ENCODE results near the gene KRTAP5-11.
"Not testable (repeated sequence)": the region's sequence is repeated elsewhere in the genome, so short reads cannot be mapped to it uniquely, and the experiment has no call there.

KRTAP5-11 gene

GRCh38 chr11:71581826-71582225, 849 bp downstream of the KRTAP5-11 start:
- DNase-seq (ENCODE audit: low read depth in 2 of 2): no peak

GRCh38 chr11:71580057-71581003, 2.3 kb downstream of the KRTAP5-11 start:
- no peak for DNase-seq (ENCODE audit: low read depth in 2 of 2)

GRCh38 chr11:71579513-71579912, 3.2 kb downstream of the KRTAP5-11 start:
- DNase-seq (ENCODE audit: low read depth in 2 of 2): not testable (repeated sequence)

DNA sequence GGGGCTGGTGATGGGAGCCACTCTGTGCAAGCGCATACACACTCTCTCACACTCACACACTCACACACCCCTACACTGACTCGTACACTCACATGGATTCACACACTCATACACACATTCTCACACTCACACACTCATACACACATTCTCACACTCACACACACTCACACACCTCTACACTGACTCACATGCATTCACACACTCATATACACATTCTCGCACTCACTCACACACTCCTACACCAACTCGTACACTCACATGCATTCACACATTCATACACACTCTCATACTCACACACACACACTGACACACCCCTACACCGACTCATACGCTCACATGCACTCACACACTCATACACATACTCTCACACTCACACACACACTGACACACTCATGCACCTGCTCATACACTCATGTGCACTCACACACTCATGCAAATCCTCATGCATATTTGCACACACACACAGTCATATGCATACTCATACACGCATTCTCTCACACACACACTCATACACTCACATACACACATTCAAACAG, 5.1 kb downstream of the KRTAP5-11 start:
- DNase-seq (ENCODE audit: low read depth in 2 of 2): no peak

DNA sequence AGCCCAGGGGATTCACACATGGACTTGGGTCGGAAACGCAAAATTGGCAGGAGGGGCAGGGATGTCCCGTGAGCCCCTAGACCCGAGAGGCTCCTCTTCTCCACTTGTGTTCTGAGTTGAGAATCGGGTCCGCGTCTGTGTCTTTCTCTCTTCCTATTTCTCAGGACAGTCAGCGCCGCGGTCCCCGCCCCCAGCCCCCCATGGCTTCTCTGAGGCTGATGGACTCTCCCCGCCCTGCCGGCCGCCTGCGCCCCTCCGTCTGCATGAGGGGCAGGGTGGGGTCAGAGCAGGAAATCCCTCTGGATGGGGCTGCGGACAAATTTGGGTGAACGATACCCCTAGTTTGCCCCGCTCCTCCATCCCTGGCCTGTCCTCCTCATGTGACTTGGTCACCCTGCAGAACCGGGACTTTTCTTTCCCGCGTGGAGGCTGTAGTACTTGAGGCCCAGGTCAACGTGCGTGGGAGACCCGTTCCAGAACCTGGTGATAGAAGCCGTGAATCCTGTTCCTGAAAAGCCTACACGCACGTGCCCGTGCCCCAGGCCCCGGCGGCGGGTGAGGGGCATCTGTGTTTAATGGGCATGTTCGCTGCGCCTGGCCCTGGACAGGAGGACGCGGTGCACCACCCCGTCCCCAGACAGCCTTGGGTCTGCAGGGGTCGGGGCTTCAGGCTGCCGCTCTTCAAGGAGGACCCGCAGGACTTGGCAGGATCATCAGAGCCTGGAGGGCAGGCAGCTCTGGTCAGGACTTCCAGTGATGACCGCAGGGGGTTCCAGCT, 5.8 kb downstream of the KRTAP5-11 start:
- DNase-seq (ENCODE audit: low read depth in 2 of 2): not testable (repeated sequence)

DNA sequence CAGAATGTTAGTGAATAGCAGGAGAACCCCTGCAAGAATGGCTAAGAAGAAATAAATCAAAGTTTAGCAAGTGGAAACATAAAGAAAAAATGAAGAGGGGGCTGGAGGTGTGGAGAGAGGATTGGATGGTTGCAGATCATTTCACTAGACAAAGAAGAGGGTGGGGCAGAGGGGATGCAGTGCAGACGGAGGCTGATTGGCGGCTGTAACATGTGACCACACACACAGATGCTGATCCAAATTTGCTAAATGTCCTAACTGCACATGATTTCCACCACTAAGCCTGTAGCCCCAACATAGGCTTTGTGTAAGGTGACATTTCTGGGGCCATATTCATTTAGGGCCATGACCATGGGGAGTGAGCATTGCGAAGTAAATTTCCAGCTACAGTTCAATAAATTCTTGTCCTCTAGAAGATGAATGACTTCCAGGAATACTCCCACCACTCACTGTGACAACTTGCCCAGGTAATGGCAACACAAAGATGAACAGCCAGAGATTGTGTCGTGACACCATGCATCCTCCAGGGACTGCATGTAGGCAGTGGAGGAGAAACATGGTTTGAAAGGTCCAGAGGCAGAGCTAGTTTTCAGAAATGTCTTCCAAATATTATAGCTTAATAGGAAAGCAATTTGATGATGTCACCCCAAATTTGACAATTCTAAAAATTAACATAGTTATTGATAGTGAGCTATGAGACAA, 6.8 kb downstream of the KRTAP5-11 start:
- DNase-seq (ENCODE audit: low read depth in 2 of 2): no peak

GRCh38 chr11:71574418-71574817, 8.3 kb downstream of the KRTAP5-11 start:
- DNase-seq (ENCODE audit: low read depth in 2 of 2): no peak

DNA sequence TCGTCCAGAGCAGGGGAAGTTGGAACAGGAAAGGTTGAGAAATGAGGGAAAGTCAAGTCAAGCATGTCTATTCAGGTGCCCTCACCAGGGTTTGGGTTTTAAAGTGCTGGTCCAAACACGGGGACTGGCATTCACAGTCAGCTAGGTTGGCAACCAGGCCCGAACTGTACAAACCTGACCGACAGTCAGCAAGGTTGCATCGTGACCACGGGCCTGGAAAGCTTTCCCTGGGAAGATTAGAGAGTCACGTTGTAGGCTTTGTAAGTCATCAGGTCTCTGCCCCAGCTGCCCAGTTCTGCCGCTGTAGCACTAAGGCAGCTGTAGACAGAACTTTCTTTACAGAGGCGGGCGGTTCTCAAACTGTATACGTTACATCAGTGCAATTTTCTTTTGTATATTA, 9.9 kb downstream of the KRTAP5-11 start:
- no peak for DNase-seq (ENCODE audit: low read depth in 2 of 2)

- not testable (repeated sequence) for DNase-seq (ENCODE audit: low read depth in 2 of 2)
Observed at GRCh38 chr11:71571101-71571850, 11.4 kb downstream of the KRTAP5-11 start.

DNA sequence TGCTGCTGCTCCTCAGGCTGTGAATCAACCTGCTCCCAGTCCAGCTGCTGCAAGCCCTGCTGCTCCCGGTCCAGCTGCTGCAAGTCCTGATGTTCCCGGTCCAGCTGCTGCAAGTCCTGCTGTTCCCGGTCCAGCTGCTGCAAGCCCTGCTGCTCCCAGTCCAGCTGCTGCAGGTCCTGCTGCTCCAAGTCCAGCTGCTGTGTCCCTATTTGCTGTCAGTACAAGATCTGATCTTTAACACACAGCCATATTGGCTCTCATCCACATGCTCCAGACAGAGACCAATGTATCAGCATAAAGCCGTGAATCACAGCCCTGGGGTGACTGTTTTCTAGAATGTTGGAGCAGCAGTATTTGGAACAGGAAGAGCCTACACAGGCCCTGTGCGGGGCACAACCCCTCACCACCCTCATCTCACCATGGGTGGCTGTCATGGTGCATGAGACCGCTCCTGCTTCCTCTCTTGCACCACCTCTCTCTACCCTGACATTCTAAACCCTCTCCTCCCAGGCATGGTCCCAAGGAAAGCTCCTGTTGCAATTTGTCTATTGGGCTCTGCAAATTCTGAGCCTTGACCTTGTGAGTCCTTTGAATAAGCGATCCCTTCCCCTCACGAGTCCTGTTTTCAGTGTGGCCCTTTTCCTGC, 13.8 kb downstream of the KRTAP5-11 start:
- DNase-seq (ENCODE audit: low read depth in 2 of 2): no peak

GRCh38 chr11:71567633-71568032, 15.0 kb downstream of the KRTAP5-11 start:
- not testable (repeated sequence) for DNase-seq (ENCODE audit: low read depth in 2 of 2)

DNA sequence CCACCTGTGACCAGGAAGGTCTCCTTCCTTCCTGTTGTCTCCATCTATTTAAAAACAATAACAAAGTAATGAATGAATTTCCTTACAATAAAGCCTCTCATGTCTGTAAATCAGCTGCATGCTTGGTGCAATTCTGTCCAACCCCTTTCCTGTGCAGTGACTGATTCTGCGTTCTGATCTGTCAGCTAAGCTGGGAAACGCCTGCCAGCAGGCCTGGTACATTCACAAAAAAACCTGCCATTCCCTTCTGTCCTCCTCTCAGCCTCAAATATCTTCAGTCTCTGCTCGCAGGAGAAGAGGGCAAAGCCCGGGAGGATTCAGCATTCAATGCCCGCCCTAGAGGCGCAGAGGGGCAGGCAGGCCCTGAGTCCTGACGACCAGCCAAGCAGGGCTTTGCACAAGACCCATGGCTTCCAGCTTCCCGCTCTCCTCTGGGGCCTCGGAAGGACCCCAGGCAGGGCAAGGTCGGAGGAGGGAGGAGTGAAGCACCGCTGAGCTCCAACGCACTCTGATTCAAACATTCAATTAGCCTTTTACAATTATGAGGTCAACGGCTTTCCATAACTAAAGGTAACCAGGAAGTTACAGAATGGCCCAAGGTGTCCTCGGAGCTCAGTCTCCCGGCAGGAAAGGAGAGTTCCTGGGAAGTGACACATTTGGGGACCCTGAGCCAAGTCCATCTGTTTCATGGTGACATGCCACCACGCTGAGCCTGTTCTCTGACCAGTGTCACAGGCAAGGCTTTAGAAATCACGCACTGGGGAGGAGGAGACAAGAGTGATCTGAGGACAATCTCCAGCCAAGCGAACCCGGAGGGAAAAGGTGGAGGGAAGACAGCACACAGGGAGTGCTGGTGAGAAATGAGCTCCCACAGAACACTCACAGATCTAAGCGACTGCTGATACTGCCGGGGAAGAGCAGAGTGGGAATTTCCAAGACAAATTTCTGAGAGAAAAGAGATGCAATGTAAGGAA, 15.8 kb downstream of the KRTAP5-11 start:
- DNase-seq (ENCODE audit: low read depth in 2 of 2): not testable (repeated sequence)

DNA sequence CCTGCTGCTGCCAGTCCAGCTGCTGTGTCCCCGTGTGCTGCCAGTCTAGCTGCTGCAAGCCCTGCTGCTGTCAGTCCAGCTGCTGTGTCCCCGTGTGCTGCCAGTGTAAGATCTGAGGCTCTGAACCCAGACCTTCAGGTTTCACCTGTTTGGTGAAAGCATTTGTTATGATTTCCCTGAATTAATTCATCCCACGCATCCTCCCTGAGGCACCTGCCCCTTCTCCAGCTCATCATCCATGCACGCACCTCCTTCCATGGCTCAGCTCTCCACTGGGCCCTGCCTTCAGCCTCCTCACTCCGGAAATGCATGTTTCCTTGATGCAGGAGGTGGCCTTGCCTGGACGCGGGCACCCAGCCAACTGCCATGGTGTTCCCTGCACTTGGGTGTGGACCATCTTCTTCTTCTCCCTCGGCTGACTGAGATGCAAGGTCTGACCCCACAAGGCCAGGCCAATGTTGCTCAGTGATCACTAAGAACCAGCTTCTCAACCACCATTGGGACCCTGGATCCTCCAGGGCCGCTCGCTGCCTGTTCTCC, 16.5 kb downstream of the KRTAP5-11 start:
- DNase-seq (ENCODE audit: low read depth in 2 of 2): no peak

GRCh38 chr11:71565263-71565662, 17.4 kb downstream of the KRTAP5-11 start, which contains the start of gene KRTAP5-10:
Gene KRTAP5-10, plus strand, starts transcription at chr11:71565563. Its CDS starts 25 bp downstream, at chr11:71565588.
- no peak for DNase-seq (ENCODE audit: low read depth in 2 of 2)

DNA sequence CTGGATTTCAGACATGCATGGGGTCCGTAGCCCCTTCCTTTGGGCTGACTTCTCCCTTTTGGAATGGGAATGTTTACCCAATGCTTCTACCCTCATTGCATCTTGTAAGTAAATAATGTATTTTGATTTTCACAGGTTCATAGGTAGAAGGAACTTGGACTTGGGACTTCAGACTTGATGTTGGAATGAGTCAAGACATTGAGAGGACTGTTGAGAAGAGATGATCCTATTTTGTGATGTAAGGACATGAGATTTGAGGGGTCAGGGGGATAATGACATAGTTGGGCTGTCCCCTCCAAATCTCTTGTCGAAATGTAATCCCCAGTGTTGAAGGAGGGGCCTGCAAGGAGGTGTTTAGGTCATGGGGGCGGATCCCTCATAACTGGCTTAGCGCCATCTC, 18.2 kb downstream of the KRTAP5-11 start:
- no peak for DNase-seq (ENCODE audit: low read depth in 2 of 2)

- DNase-seq (ENCODE audit: low read depth in 2 of 2): no peak
Observed at GRCh38 chr11:71563406-71563805, 19.3 kb downstream of the KRTAP5-11 start.

DNA sequence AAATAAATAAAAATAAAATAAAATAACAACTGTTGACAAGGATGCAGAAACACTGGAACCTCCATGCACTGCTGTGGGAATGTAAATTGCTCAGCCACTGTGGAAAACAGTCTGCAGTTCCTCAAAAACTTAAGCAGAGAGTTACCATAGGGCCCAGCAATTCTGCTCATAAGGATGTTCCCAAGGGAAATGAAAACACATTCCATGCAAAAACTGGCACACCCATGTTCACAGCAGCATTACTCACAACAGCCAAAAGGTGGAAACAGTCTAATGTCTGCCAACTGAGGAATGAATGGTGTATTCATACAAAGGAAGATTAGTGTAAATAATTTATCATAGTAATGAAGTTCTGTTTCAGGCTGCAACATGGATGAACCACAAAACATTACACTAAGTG, 20.6 kb downstream of the KRTAP5-11 start:
- no peak for DNase-seq (ENCODE audit: low read depth in 2 of 2)

DNA sequence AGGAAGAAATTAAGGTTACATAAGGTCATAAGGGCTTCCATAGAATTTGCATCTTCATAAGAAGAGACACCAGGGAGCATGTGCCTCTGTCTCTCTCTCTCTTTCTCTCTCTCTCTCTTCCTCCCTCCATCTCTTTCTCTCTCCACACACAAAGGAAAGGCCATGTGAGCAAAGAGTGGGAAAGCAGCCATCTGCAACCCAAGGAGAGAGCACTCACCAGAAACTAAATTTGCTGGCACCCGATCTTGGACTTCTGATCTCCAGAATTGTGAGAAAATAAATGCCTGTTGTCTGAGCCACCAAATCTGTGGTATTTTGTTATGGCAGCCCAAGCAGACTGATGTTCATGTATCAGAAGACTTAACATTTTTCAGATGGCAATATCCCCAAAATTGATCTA, 23.7 kb downstream of the KRTAP5-11 start:
- no peak for DNase-seq (ENCODE audit: low read depth in 2 of 2)

- no peak for DNase-seq (ENCODE audit: low read depth in 2 of 2)
Observed at GRCh38 chr11:71557257-71557656, 25.4 kb downstream of the KRTAP5-11 start.
